LNCaP clone FGC (cell line): ENCODE results near the gene PHF14.

Experiments
- DNase-seq: peaks from one replicate; pipeline ENCODE4 v3.0.0-alpha.2; 2011; ENCODE audit warnings: low read depth
- H3K4me3 ChIP-seq: 2 replicates; pipeline ENCODE4 v1.5.1; 2011; ENCODE audit warnings: mild to moderate bottlenecking, low read depth, low read length, control low read depth
- CTCF ChIP-seq: IDR thresholded peaks from 2 replicates; pipeline ENCODE4 v1.5.1; 2012; ENCODE audit warnings: mild to moderate bottlenecking; ENCODE audit not compliant: control insufficient read depth, insufficient read depth; ENCODE audit errors: extremely low read depth

PHF14 gene

GRCh38 chr7:11193131-11193867 is 219.6 kb downstream of the PHF14 start:
- TF ChIP-seq CTCF = no peak
- DNase-seq = peak; percentile 54
- no peak overlapping the region for H3K4me3 ChIP-seq

GRCh38 chr7:11193888-11194287 is 220.2 kb downstream of the PHF14 start:
- no peak for DNase-seq
- H3K4me3 ChIP-seq = no peak overlapping the region
- no peak for TF ChIP-seq CTCF

GRCh38 chr7:11194492-11194891 is 220.8 kb downstream of the PHF14 start:
- no peak for TF ChIP-seq CTCF
- DNase-seq = no peak
- no peak overlapping the region for H3K4me3 ChIP-seq

GRCh38 chr7:11195502-11195901 is 221.8 kb downstream of the PHF14 start:
- DNase-seq = no peak
- no peak overlapping the region for H3K4me3 ChIP-seq
- no peak for TF ChIP-seq CTCF

GRCh38 chr7:11196143-11196542 is 222.5 kb downstream of the PHF14 start:
- TF ChIP-seq CTCF = no peak
- no peak overlapping the region for H3K4me3 ChIP-seq
- DNase-seq = no peak

GRCh38 chr7:11203224-11203623 is 229.6 kb downstream of the PHF14 start:
- no peak overlapping the region for H3K4me3 ChIP-seq
- TF ChIP-seq CTCF = no peak
- DNase-seq = no peak

GRCh38 chr7:11203683-11204082 is 230.0 kb downstream of the PHF14 start:
- no peak overlapping the region for H3K4me3 ChIP-seq
- DNase-seq = no peak
- TF ChIP-seq CTCF = no peak
